CD8-positive, alpha-beta memory T cell (primary cell): ENCODE measurements around the gene TRIM9. TPM values are rescaled to one million over a fixed set of nuclear protein-coding genes. Genes with fewer than 3 reads are reported as not detected.

Experiments used
- CTCF ChIA-PET: fragments of 350-600 bp; sonication (Branson Sonifier 250); formaldehyde crosslinking; loops from one replicate; lab custom pipeline; 2021; ENCODE audit warnings: antibody characterized with exemption; lab: Charles Lee
- POLR2A ChIA-PET: fragments of 350-600 bp; sonication (Branson Sonifier 250); formaldehyde crosslinking; loops from one replicate; lab custom pipeline; 2021; ENCODE audit warnings: antibody characterized with exemption; lab: Charles Lee
- DNase-seq, 5 donors: peaks; one replicate each; pipeline versions ENCODE4 v3.0.0 to v3.0.0-alpha.2; 2020 to 2022; ENCODE audit warnings: mixed read lengths in 1 of 5
- H3K27ac ChIP-seq: one replicate; pipeline ENCODE4 v1.7.0; 2013; ENCODE audit warnings: low read depth, mild to moderate bottlenecking, low read length, moderate library complexity
- H3K27me3 ChIP-seq: 2 replicates; pipeline ENCODE4 v1.7.0; 2013; ENCODE audit warnings: low read length, mild to moderate bottlenecking; ENCODE audit not compliant: insufficient read depth, poor library complexity, severe bottlenecking
- H3K36me3 ChIP-seq: 2 replicates; pipeline ENCODE4 v1.7.0; 2013; ENCODE audit warnings: mild to moderate bottlenecking, low read length, moderate library complexity; ENCODE audit not compliant: insufficient read depth
- H3K4me1 ChIP-seq: 2 replicates; pipeline ENCODE4 v1.7.0; 2013; ENCODE audit warnings: mild to moderate bottlenecking, low read length, moderate library complexity; ENCODE audit not compliant: insufficient read depth
- H3K4me3 ChIP-seq: 2 replicates; pipeline ENCODE4 v1.7.0; 2013; ENCODE audit warnings: mild to moderate bottlenecking, low read length
- H3K9me3 ChIP-seq: 2 replicates; pipeline ENCODE4 v1.7.0; 2013; ENCODE audit warnings: mild to moderate bottlenecking, low read length
- H3K27ac Mint-ChIP-seq, 8 donors: one replicate each; pipeline ENCODE4 v1.8.0; 2020 to 2021; ENCODE audit warnings: mixed read lengths in 8 of 8, mild to moderate bottlenecking in 6 of 8, inconsistent platforms in 3 of 8, moderate library complexity in 3 of 8
- H3K27me3 Mint-ChIP-seq, 2 donors: one replicate each; pipeline ENCODE4 v1.8.0; 2020 to 2021; ENCODE audit warnings: mixed read lengths in 2 of 2, mild to moderate bottlenecking in 1 of 2, moderate library complexity in 1 of 2
- H3K36me3 Mint-ChIP-seq, 3 donors: one replicate each; pipeline ENCODE4 v1.8.0; 2020 to 2021; ENCODE audit warnings: mixed read lengths in 3 of 3, inconsistent platforms in 1 of 3, mild to moderate bottlenecking in 1 of 3
- H3K4me1 Mint-ChIP-seq, 3 donors: one replicate each; pipeline ENCODE4 v1.8.0; 2020 to 2021; ENCODE audit warnings: mixed read lengths in 3 of 3, inconsistent platforms in 1 of 3, mild to moderate bottlenecking in 1 of 3
- H3K4me3 Mint-ChIP-seq, 7 donors: one replicate each; pipeline ENCODE4 v1.8.0; 2020 to 2021; ENCODE audit warnings: mixed read lengths in 7 of 7, mild to moderate bottlenecking in 6 of 7, moderate library complexity in 4 of 7, inconsistent platforms in 2 of 7
- H3K9me3 Mint-ChIP-seq, 5 donors: one replicate each; pipeline ENCODE4 v1.8.0; 2020 to 2022; ENCODE audit warnings: mixed read lengths in 5 of 5, mild to moderate bottlenecking in 3 of 5, moderate library complexity in 2 of 5, inconsistent platforms in 1 of 5
- polyA plus RNA-seq: library from polyadenylated mRNA; unstranded; fragments of 300-500 nt; fragmentation: Illumina TruSeq; gene quantifications from one replicate; pipeline ENCODE4 v1.2.3, GENCODE V29; 2021
- total RNA-seq, 2 experiments: library from RNA; stranded (reverse); gene quantifications; one replicate each; pipeline ENCODE4 v1.2.3, GENCODE V29; 2021

Gene TRIM9
- total and polyA plus RNA-seq, 3 experiments from 2014 or later = 0.05 to 1.0 (median 0.85) TPM

DNA sequence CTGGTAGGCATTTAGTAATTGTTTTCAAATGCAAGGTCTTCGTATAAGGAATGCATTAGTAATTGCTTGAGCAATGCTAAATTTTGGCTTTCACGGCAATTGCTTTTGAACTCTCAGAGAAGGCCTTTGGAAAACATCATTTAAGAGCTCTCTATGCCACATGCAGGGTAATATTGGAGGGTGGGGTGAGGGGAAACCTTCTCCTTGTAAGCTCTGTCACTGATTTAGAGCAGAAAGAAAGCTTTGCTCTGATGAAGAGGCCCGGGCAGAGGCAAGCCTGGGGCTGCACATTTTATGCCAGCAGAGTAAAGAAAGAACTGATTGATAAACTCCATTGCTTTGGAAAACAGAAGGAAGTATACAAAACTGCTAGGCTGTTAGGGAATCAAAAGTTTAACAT, 70.9 kb downstream of the TRIM9 start:
- CTCF ChIA-PET = no interaction called here
- DNase-seq = no peak

GRCh38 chr14:51022769-51023168, 72.1 kb downstream of the TRIM9 start:
- DNase-seq = no peak
- no peaks in the 10 kb centered on the region for H3K4me1 Mint-ChIP-seq
- H3K36me3 Mint-ChIP-seq = no peaks in the 10 kb centered on the region
- Histone ChIP-seq H3K27me3 (no peaks in the 10 kb centered on the region), H3K36me3 (no peaks in the 10 kb centered on the region), H3K4me1 (no peaks in the 10 kb centered on the region), H3K27ac (no peak overlapping the region), H3K4me3 (no peak overlapping the region), H3K9me3 (no peaks in the 10 kb centered on the region)
- ChIA-PET CTCF (no interaction called here), POLR2A (no interaction called here)
- no peak overlapping the region for H3K4me3 Mint-ChIP-seq
- H3K9me3 Mint-ChIP-seq = no peaks in the 10 kb centered on the region
- H3K27ac Mint-ChIP-seq = no peak overlapping the region
- peaks cover 3 to 16% of the 10 kb centered on the region in 2 donors for H3K27me3 Mint-ChIP-seq

More for the DNA sequence above, 70.9 kb downstream of the TRIM9 start:
- no peaks in the 10 kb centered on the region for H3K36me3 ChIP-seq
- no peak overlapping the region for H3K4me3 ChIP-seq
- Mint-ChIP-seq H3K27me3 (peaks cover 4 to 22% of the 10 kb centered on the region in 2 donors), H3K36me3 (no peaks in the 10 kb centered on the region), H3K4me1 (no peaks in the 10 kb centered on the region), H3K27ac (no peak overlapping the region), H3K9me3 (no peaks in the 10 kb centered on the region), H3K4me3 (no peak overlapping the region)
- POLR2A ChIA-PET = no interaction called here
- H3K27me3 ChIP-seq = no peaks in the 10 kb centered on the region
- no peak overlapping the region for H3K27ac ChIP-seq
- no peaks in the 10 kb centered on the region for H3K9me3 ChIP-seq
- H3K4me1 ChIP-seq = no peaks in the 10 kb centered on the region

- no peaks in the 10 kb centered on the region for H3K36me3 Mint-ChIP-seq
- no peaks in the 10 kb centered on the region for H3K9me3 Mint-ChIP-seq
Measured at GRCh38 chr14:51020024-51020710, 74.7 kb downstream of the TRIM9 start.

DNA sequence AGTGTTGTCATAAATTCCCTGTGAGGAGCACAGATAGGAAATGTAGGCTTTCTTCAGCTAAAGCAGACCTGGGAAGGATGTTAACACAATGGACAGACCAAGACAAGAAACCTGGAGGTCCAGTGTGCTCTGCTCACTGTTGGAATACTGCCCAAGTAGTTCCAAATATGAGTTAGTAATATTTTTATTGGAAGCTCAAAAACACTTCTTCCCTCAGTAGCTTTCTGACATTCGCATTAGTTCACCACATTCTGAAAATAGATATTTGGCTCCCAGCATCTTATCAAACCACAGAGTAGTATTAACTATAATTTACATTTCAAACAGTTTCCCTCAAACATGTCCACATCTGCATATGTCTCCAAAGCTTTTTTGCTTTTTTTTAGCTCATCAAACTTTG, 75.8 kb downstream of the TRIM9 start:
- H3K27ac Mint-ChIP-seq = no peak overlapping the region
- Histone ChIP-seq H3K27me3 (no peaks in the 10 kb centered on the region), H3K9me3 (no peaks in the 10 kb centered on the region), H3K36me3 (no peaks in the 10 kb centered on the region), H3K4me1 (no peaks in the 10 kb centered on the region), H3K27ac (no peak overlapping the region), H3K4me3 (no peak overlapping the region)
- H3K4me1 Mint-ChIP-seq = no peaks in the 10 kb centered on the region
- no peak for DNase-seq
- H3K9me3 Mint-ChIP-seq = no peaks in the 10 kb centered on the region
- POLR2A ChIA-PET = no interaction called here
- H3K36me3 Mint-ChIP-seq = no peaks in the 10 kb centered on the region
- H3K27me3 Mint-ChIP-seq = peaks cover 3 to 11% of the 10 kb centered on the region in 2 donors
- no peak overlapping the region for H3K4me3 Mint-ChIP-seq
- CTCF ChIA-PET = no interaction called here

More at GRCh38 chr14:51020024-51020710, 74.7 kb downstream of the TRIM9 start:
- no peak for DNase-seq
- H3K4me1 ChIP-seq = no peaks in the 10 kb centered on the region
- POLR2A ChIA-PET = no interaction called here
- H3K27me3 ChIP-seq = no peaks in the 10 kb centered on the region
- no peak overlapping the region for H3K4me3 ChIP-seq
- H3K4me3 Mint-ChIP-seq = no peak overlapping the region
- peaks cover 4% of the 10 kb centered on the region in 2 donors for H3K27me3 Mint-ChIP-seq
- CTCF ChIA-PET = no interaction called here
- no peak overlapping the region for H3K27ac Mint-ChIP-seq
- H3K36me3 ChIP-seq = no peaks in the 10 kb centered on the region
- H3K4me1 Mint-ChIP-seq = no peaks in the 10 kb centered on the region
- H3K27ac ChIP-seq = no peak overlapping the region
- H3K9me3 ChIP-seq = no peaks in the 10 kb centered on the region

- no peaks in the 10 kb centered on the region for H3K9me3 Mint-ChIP-seq
- ChIA-PET POLR2A (no interaction called here), CTCF (no interaction called here)
- Histone ChIP-seq H3K36me3 (no peaks in the 10 kb centered on the region), H3K9me3 (no peaks in the 10 kb centered on the region), H3K27ac (no peak overlapping the region), H3K27me3 (no peaks in the 10 kb centered on the region), H3K4me1 (no peaks in the 10 kb centered on the region), H3K4me3 (no peak overlapping the region)
- DNase-seq = no peak
- peaks cover 3 to 11% of the 10 kb centered on the region in 2 donors for H3K27me3 Mint-ChIP-seq
- H3K4me3 Mint-ChIP-seq = no peak overlapping the region
- no peaks in the 10 kb centered on the region for H3K4me1 Mint-ChIP-seq
- H3K27ac Mint-ChIP-seq = no peak overlapping the region
- H3K36me3 Mint-ChIP-seq = no peaks in the 10 kb centered on the region
Measured at GRCh38 chr14:51018521-51018920, 76.4 kb downstream of the TRIM9 start.

DNA sequence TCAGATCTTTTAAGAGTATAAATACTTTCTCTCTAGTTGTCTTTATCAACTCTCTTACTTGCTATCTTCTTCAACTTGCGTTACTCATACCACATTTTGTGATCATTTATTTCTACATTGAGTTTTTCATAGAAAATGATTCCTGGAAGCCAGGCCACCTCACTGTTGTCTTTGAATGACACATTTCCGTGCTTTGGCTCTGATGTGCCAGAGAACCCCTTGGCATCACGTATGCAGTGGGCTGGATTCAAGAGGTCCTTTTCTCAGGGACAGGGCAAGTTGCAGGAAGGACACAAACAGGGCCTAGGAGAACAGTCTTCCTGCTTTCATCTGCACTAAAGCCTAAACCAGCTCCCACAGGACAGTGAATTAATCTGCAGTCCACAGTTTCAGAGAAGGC, 80.3 kb downstream of the TRIM9 start:
- POLR2A ChIA-PET = no interaction called here
- no peaks in the 10 kb centered on the region for H3K4me1 ChIP-seq
- no peaks in the 10 kb centered on the region for H3K4me1 Mint-ChIP-seq
- no peaks in the 10 kb centered on the region for H3K9me3 Mint-ChIP-seq
- H3K27ac Mint-ChIP-seq = no peak overlapping the region
- H3K36me3 Mint-ChIP-seq = no peaks in the 10 kb centered on the region
- no peak overlapping the region for H3K4me3 ChIP-seq
- no peak overlapping the region for H3K4me3 Mint-ChIP-seq
- no peak for DNase-seq
- H3K27me3 ChIP-seq = no peaks in the 10 kb centered on the region
- no peak overlapping the region for H3K27ac ChIP-seq
- H3K9me3 ChIP-seq = no peaks in the 10 kb centered on the region
- no peaks in the 10 kb centered on the region for H3K36me3 ChIP-seq
- CTCF ChIA-PET = no interaction called here
- H3K27me3 Mint-ChIP-seq = peaks cover 3 to 7% of the 10 kb centered on the region in 2 donors

DNA sequence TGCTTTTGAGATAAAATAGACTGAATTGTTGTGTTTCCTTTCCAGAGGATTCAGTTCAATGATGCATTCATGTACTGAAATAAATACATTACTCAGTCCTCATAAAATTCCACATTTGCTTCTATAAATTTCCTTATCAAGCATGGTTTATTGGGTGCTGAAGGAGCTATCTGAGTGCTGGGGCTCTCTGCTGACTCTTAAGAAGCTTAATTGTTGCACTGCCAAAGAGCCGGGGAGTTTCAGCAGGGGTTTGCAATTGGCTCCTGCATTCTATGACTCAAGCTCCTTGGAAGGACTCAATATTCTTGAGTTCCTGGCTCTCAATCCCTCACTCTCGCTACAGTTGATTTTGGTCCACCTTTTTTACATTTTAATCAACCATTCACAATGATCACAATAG, 80.8 kb downstream of the TRIM9 start:
- Histone ChIP-seq H3K4me1 (no peaks in the 10 kb centered on the region), H3K27ac (no peak overlapping the region), H3K9me3 (no peaks in the 10 kb centered on the region), H3K36me3 (no peaks in the 10 kb centered on the region), H3K27me3 (no peaks in the 10 kb centered on the region), H3K4me3 (no peak overlapping the region)
- Mint-ChIP-seq H3K4me3 (no peak overlapping the region), H3K4me1 (no peaks in the 10 kb centered on the region), H3K27me3 (peaks cover 3 to 7% of the 10 kb centered on the region in 2 donors), H3K36me3 (no peaks in the 10 kb centered on the region), H3K27ac (no peak overlapping the region), H3K9me3 (no peaks in the 10 kb centered on the region)
- ChIA-PET POLR2A (no interaction called here), CTCF (no interaction called here)
- DNase-seq = no peak

GRCh38 chr14:51012055-51012454, 82.8 kb downstream of the TRIM9 start:
- H3K4me3 ChIP-seq = no peak overlapping the region
- H3K4me1 ChIP-seq = no peaks in the 10 kb centered on the region
- no peaks in the 10 kb centered on the region for H3K36me3 ChIP-seq
- Mint-ChIP-seq H3K27ac (no peak overlapping the region), H3K4me3 (no peak overlapping the region), H3K9me3 (no peaks in the 10 kb centered on the region), H3K27me3 (peaks cover 5 to 7% of the 10 kb centered on the region in 2 donors), H3K4me1 (no peaks in the 10 kb centered on the region), H3K36me3 (no peaks in the 10 kb centered on the region)
- H3K27me3 ChIP-seq = no peaks in the 10 kb centered on the region
- ChIA-PET POLR2A (no interaction called here), CTCF (no interaction called here)
- no peaks in the 10 kb centered on the region for H3K9me3 ChIP-seq
- H3K27ac ChIP-seq = no peak overlapping the region
- no peak for DNase-seq
